Prostate gland (tissue), 1 donor: ENCODE measurements around the gene MRPS10.

Source experiments
- POLR2A ChIP-seq: fragments of 450-650 bp; IDR thresholded peaks from one replicate; pipeline ENCODE4 v1.6.1; 2016; ENCODE audit warnings: antibody characterized with exemption, mild to moderate bottlenecking
- POLR2AphosphoS5 ChIP-seq: sonication (generic); formaldehyde crosslinking; IDR thresholded peaks from one replicate; pipeline ENCODE4 v1.6.1; 2017; ENCODE audit warnings: antibody characterized with exemption

DNA sequence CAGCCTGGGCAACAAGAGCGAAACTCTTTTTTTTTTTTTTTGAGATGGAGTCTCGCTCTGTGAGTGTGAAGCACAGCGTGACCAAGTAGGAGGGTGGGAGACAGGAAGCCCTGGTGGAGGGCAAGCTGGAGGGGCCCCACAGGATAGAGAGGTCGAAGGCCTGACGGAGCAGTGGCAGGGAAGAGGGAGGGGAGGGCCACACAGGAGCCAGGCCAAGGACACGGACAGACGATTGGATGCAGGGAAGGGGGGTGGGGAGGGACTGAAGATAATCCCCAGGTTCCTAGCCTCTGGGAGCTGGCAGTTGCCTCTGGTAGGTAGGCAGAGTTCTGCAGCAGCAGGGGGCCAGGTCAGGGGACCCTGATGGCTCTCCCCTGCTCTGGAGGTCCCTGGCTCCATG, 55.3 kb downstream of the MRPS10 start:
- TF ChIP-seq POLR2AphosphoS5 (no peak), POLR2A (no peak)
